Measurements from ENCODE around the gene LURAP1L.

DNA sequence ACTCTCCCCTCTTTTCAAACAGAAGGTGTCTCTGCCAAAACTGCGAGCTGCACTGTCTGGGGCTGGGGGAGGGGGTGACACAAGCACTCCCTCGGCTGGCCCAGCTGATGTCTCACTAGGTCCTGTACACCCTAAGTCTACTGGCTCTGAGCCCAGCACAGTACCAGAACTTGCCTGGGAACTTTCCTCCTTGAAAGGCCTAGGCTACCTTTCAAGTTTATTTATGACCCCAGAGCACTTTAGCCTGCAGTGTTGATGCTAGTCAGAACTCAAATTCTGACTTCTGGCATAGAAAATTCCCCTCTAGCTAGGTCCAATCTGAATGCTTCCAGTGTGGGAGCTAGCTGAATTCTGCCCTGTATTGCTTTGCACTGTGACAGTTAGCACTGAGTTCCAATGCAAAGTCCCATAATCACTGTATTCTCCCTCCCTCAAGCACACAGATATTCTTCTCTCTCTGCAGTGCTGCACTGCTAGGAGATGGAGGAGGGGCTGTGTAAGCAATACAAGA lies 10.5 kb downstream of the LURAP1L start:
- TF ChIP-seq EZH2phosphoT487 (IDR thresholded peaks at IDR 0.05; ENCODE audit: borderline replicate concordance, low read depth, low read length) (no peak), CTCF (conservative IDR thresholded peaks at IDR 0.05; ENCODE audit: low read length) (no peak)

Data from OCI-LY7 (cell line).